ENCODE results near the gene FAM47E.

DNA sequence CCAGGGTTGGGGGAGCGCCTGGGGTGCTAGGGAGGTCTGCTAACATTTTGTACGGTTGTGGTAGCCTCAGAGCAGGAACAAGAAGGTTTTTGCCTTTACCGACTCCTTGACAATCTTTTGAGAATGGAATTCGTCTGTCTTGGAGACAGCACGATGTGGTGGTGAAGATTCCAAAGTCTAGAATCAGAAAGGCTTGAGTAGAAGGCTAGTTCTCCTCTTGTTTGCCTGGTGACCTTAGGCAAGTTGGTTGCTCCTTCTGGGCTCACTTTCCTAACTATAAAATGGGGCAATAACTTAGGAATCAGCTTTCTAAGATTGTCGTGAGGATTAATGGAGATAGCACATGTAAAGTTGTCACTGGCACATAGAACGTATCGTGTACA lies 741 bp downstream of the FAM47E start:
- no peak for TF ChIP-seq POLR2A (IDR thresholded peaks at IDR 0.05)
- no peak for TF ChIP-seq CTCF (IDR thresholded peaks at IDR 0.05)

Data from heart left ventricle (tissue), 13 donors.